ENCODE measurements around the gene SKOR2. TPM values are rescaled to one million over a fixed set of nuclear protein-coding genes. Genes with fewer than 3 reads are reported as not detected.
"Not testable (repeated sequence)": the region's sequence is repeated elsewhere in the genome, so short reads cannot be mapped to it uniquely, and the experiment has no call there.

SKOR2 gene
- total and polyA plus RNA-seq, 7 experiments from 2014 or later = not detected

DNA sequence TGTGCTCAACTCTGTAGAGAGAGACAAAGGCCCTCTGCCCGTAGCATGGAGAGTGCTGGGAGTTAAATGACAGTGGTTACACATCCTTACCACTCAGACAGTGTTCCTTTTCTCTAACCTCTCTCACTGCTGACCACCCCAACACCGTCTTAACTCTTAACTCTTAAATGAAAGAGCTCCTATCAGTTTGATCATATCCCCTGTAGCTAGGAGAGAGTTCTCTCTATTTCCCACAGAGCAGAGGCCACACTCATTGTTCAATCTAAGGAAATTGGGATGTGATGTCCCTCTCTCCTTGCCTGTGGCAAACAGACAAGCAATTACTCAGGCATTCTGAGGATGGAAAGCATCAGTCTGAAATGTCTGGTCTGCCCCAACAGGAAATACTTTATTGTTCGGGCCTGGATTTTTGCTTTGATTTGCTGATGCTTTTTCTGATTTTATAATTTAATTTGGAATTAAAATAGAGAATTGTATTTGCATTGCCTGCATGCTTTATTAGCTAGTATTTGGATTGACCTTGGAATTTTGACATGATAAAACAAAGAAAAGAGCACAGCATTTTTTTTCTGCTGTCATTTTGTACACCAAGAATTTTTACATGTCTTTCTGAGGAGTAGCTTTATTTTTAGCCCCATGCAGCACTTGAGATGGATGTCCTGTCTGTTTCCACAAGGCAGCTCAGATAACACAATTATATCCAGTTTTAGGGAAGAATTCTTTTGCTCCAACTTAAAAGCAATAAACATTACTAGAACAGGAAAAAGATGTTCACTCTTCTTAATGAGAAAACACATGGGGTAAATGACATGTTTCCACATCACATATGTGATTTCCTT is 47.6 kb downstream of the SKOR2 start:
- Mint-ChIP-seq H3K27ac (no peak overlapping the region), H3K36me3 (no peaks in the 10 kb centered on the region), H3K4me3 (no peak overlapping the region), H3K4me1 (no peaks in the 10 kb centered on the region), H3K9me3 (no peaks in the 10 kb centered on the region), H3K27me3 (peaks cover 14 to 47% (median 21%) of the 10 kb centered on the region in 5 donors)
- Histone ChIP-seq H3K27ac (ENCODE audit: low read depth, low read length) (no peak overlapping the region), H3K36me3 (ENCODE audit: control insufficient read depth in 2 of 3, insufficient read depth in 3 of 3, low read length in 3 of 3) (no peaks in the 10 kb centered on the region), H3K27me3 (ENCODE audit: control insufficient read depth in 2 of 2, insufficient read depth in 2 of 2, low read length in 2 of 2) (no peaks in the 10 kb centered on the region), H3K9me3 (ENCODE audit: control insufficient read depth in 2 of 3, low read length in 3 of 3) (no peaks in the 10 kb centered on the region), H3K4me1 (ENCODE audit: control insufficient read depth in 2 of 2, insufficient read depth in 2 of 2, low read length in 2 of 2) (no peaks in the 10 kb centered on the region), H3K4me3 (ENCODE audit: low read length) (no peak overlapping the region)
- intact Hi-C loops (cut with micrococcal nuclease) = no loop called here
- POLR2A ChIA-PET = interaction anchor here (0.6 kb wide), 1 partner anchor 103 kb away, joined by 3 read pairs; no protein-coding TSS in a partner anchor
- no peak for DNase-seq
- ATAC-seq = no peak
- CTCF ChIA-PET = interaction anchor here (0.5 to 4.2 kb wide), 8 partner anchors 8 to 1538 kb away, joined by 3 to 50 read pairs (median 4); partner anchors contain the start of gene HDHD2

GRCh38 chr18:47195961-47196360 is 55.5 kb downstream of the SKOR2 start:
- H3K4me3 Mint-ChIP-seq; H3K36me3 ChIP-seq (ENCODE audit: control insufficient read depth in 2 of 3, insufficient read depth in 3 of 3, low read length in 3 of 3); H3K4me3 ChIP-seq (ENCODE audit: low read length); POLR2A ChIA-PET; DNase-seq; ATAC-seq; H3K36me3 Mint-ChIP-seq; H3K27ac ChIP-seq (ENCODE audit: low read depth, low read length); H3K9me3 Mint-ChIP-seq; intact Hi-C loops (cut with micrococcal nuclease); H3K9me3 ChIP-seq (ENCODE audit: control insufficient read depth in 2 of 3, low read length in 3 of 3); H3K4me1 ChIP-seq (ENCODE audit: control insufficient read depth in 2 of 2, insufficient read depth in 2 of 2, low read length in 2 of 2); H3K27me3 ChIP-seq (ENCODE audit: control insufficient read depth in 2 of 2, insufficient read depth in 2 of 2, low read length in 2 of 2): not testable (repeated sequence)
- H3K27ac Mint-ChIP-seq = peak overlapping the region in 2 of 9 donors; percentile 25 to 63
- H3K4me1 Mint-ChIP-seq = peaks cover 0 to 14% (median 5%) of the 10 kb centered on the region in 7 donors
- H3K27me3 Mint-ChIP-seq = peaks cover 15 to 27% (median 25%) of the 10 kb centered on the region in 5 donors
- CTCF ChIA-PET = interaction anchor here (0.6 to 1.3 kb wide), 4 partner anchors 8 to 1398 kb away, joined by 3 to 5 read pairs (median 3); no protein-coding TSS in a partner anchor

DNA sequence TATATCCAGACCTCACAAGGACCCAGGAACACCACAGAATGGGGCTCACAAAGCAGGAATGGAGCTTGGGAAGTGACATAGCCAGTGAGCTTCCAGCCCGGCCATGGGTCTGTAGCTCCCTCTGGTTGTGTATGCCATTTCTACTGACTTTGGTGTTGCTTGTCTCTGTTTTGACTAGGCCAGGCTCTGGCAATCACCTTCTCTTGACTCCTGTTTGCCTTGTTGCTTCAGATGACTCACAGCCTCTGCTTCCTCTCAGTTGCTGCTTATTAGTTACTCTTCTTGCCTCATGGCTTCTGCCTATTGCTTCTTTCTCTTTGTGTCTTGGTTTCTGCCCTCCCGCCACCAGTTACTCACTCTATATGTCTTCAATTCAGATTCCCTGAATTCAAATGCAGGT is 59.5 kb downstream of the SKOR2 start:
- intact Hi-C loops (cut with micrococcal nuclease) = no loop called here

GRCh38 chr18:47187721-47188120 is 63.7 kb downstream of the SKOR2 start:
- no peaks in the 10 kb centered on the region for H3K4me1 ChIP-seq (ENCODE audit: control insufficient read depth in 2 of 2, insufficient read depth in 2 of 2, low read length in 2 of 2)
- no peaks in the 10 kb centered on the region for H3K36me3 ChIP-seq (ENCODE audit: control insufficient read depth in 2 of 3, insufficient read depth in 3 of 3, low read length in 3 of 3)
- no peak for ATAC-seq
- CTCF ChIA-PET = no interaction called here
- POLR2A ChIA-PET = no interaction called here
- H3K9me3 Mint-ChIP-seq = peaks cover 0 to 32% (median 19%) of the 10 kb centered on the region in 11 donors
- H3K27me3 ChIP-seq (ENCODE audit: control insufficient read depth in 2 of 2, insufficient read depth in 2 of 2, low read length in 2 of 2) = no peaks in the 10 kb centered on the region
- H3K4me3 Mint-ChIP-seq = no peak overlapping the region
- no peak overlapping the region for H3K4me3 ChIP-seq (ENCODE audit: low read length)
- peaks cover 0 to 16% (median 0%) of the 10 kb centered on the region in 3 experiments for H3K9me3 ChIP-seq (ENCODE audit: control insufficient read depth in 2 of 3, low read length in 3 of 3)
- peaks cover 0 to 17% (median 4%) of the 10 kb centered on the region in 5 donors for H3K36me3 Mint-ChIP-seq
- no peak overlapping the region for H3K27ac Mint-ChIP-seq
- no peaks in the 10 kb centered on the region for H3K4me1 Mint-ChIP-seq
- peaks cover 7 to 28% (median 19%) of the 10 kb centered on the region in 5 donors for H3K27me3 Mint-ChIP-seq
- no peak overlapping the region for H3K27ac ChIP-seq (ENCODE audit: low read depth, low read length)
- DNase-seq = no peak
- intact Hi-C loops (cut with micrococcal nuclease) = no loop called here

More for the DNA sequence above, 59.5 kb downstream of the SKOR2 start:
- DNase-seq (no peak), ATAC-seq (no peak)
- ChIA-PET CTCF (interaction anchor here (0.6 kb wide), 1 partner anchor 479 kb away, joined by 3 read pairs; no protein-coding TSS in a partner anchor), POLR2A (no interaction called here)
- Mint-ChIP-seq H3K9me3 (peaks cover 0 to 4% (median 1%) of the 10 kb centered on the region in 11 donors), H3K27ac (no peak overlapping the region), H3K4me1 (peaks cover 0 to 14% (median 5%) of the 10 kb centered on the region in 7 donors), H3K36me3 (peaks cover 0 to 5% (median 0%) of the 10 kb centered on the region in 5 donors), H3K27me3 (peaks cover 13 to 24% (median 20%) of the 10 kb centered on the region in 5 donors), H3K4me3 (no peak overlapping the region)
- Histone ChIP-seq H3K4me3 (ENCODE audit: low read length) (no peak overlapping the region), H3K9me3 (ENCODE audit: control insufficient read depth in 2 of 3, low read length in 3 of 3) (no peaks in the 10 kb centered on the region), H3K27me3 (ENCODE audit: control insufficient read depth in 2 of 2, insufficient read depth in 2 of 2, low read length in 2 of 2) (no peaks in the 10 kb centered on the region), H3K27ac (ENCODE audit: low read depth, low read length) (no peak overlapping the region), H3K4me1 (ENCODE audit: control insufficient read depth in 2 of 2, insufficient read depth in 2 of 2, low read length in 2 of 2) (no peaks in the 10 kb centered on the region), H3K36me3 (ENCODE audit: control insufficient read depth in 2 of 3, insufficient read depth in 3 of 3, low read length in 3 of 3) (no peaks in the 10 kb centered on the region)

GRCh38 chr18:47184419-47185050 is 66.9 kb downstream of the SKOR2 start:
- CTCF ChIA-PET = no interaction called here
- no peak overlapping the region for H3K27ac Mint-ChIP-seq
- peaks cover 0 to 12% (median 4%) of the 10 kb centered on the region in 5 donors for H3K36me3 Mint-ChIP-seq

DNA sequence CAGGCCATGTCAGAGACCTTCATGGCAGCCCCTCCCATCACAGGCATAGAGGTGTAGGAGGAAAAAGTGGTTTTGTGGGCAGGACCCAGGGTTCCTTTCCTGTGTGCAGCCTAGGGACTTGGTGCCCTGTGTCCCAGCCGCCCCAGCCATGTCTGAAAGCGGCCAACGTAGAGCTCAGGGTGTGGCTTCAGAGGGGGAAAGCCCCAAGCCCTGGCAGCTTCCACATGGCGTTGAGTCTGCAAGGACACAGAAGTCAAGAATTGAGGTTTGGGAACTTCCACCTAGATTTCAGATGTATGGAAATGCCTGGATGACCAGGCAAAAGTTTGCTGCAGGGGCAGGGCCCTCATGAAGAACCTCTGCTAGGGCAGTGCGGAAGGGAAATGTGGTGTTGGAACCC is 69.3 kb downstream of the SKOR2 start:
- H3K4me3 ChIP-seq (ENCODE audit: low read length); H3K27ac ChIP-seq (ENCODE audit: low read depth, low read length); H3K4me1 ChIP-seq (ENCODE audit: control insufficient read depth in 2 of 2, insufficient read depth in 2 of 2, low read length in 2 of 2); POLR2A ChIA-PET; H3K27me3 ChIP-seq (ENCODE audit: control insufficient read depth in 2 of 2, insufficient read depth in 2 of 2, low read length in 2 of 2); H3K36me3 ChIP-seq (ENCODE audit: control insufficient read depth in 2 of 3, insufficient read depth in 3 of 3, low read length in 3 of 3); intact Hi-C loops (cut with micrococcal nuclease); H3K4me1 Mint-ChIP-seq; CTCF ChIA-PET; ATAC-seq; H3K27ac Mint-ChIP-seq; H3K4me3 Mint-ChIP-seq; DNase-seq: not testable (repeated sequence)
- Mint-ChIP-seq H3K27me3 (peaks cover 0 to 22% (median 9%) of the 10 kb centered on the region in 5 donors), H3K9me3 (peaks cover 0 to 36% (median 19%) of the 10 kb centered on the region in 11 donors), H3K36me3 (peaks cover 0 to 12% (median 4%) of the 10 kb centered on the region in 5 donors)
- peaks cover 0 to 16% (median 0%) of the 10 kb centered on the region in 3 experiments for H3K9me3 ChIP-seq (ENCODE audit: control insufficient read depth in 2 of 3, low read length in 3 of 3)

More at GRCh38 chr18:47184419-47185050, 66.9 kb downstream of the SKOR2 start:
- POLR2A ChIA-PET = no interaction called here
- H3K4me3 ChIP-seq (ENCODE audit: low read length) = no peak overlapping the region
- no peak for ATAC-seq
- no peaks in the 10 kb centered on the region for H3K27me3 ChIP-seq (ENCODE audit: control insufficient read depth in 2 of 2, insufficient read depth in 2 of 2, low read length in 2 of 2)
- H3K9me3 ChIP-seq (ENCODE audit: control insufficient read depth in 2 of 3, low read length in 3 of 3) = peaks cover 0 to 16% (median 0%) of the 10 kb centered on the region in 3 experiments
- Mint-ChIP-seq H3K4me1 (no peaks in the 10 kb centered on the region), H3K9me3 (peaks cover 0 to 36% (median 19%) of the 10 kb centered on the region in 11 donors), H3K4me3 (no peak overlapping the region), H3K27me3 (peaks cover 7 to 26% (median 17%) of the 10 kb centered on the region in 5 donors)
- intact Hi-C loops (cut with micrococcal nuclease) = no loop called here
- H3K4me1 ChIP-seq (ENCODE audit: control insufficient read depth in 2 of 2, insufficient read depth in 2 of 2, low read length in 2 of 2) = no peaks in the 10 kb centered on the region
- peak in 2 of 9 donors; percentile 15 to 24 for DNase-seq
- H3K27ac ChIP-seq (ENCODE audit: low read depth, low read length) = no peak overlapping the region
- H3K36me3 ChIP-seq (ENCODE audit: control insufficient read depth in 2 of 3, insufficient read depth in 3 of 3, low read length in 3 of 3) = no peaks in the 10 kb centered on the region
